Measurements from ENCODE around the gene FXYD1. TPM values are rescaled to one million over a fixed set of nuclear protein-coding genes. Genes with fewer than 3 reads are reported as not detected.

Gene FXYD1
- total RNA-seq, 1 experiment from 2014 or later = not detected

GRCh38 chr19:35093430-35093829 is 45.2 kb upstream of the FXYD1 start:
- no peaks in the 10 kb centered on the region for H3K9me3 ChIP-seq (ENCODE audit: control insufficient read depth, insufficient read depth, low read depth, low read length)
- DNase-seq (ENCODE audit: low read depth, low spot score) (no peak), ATAC-seq (no peak)
- no peak overlapping the region for H3K27ac ChIP-seq (ENCODE audit: low read length)
- POLR2A ChIA-PET = no interaction called here
- TF ChIP-seq SIN3A (IDR thresholded peaks at IDR 0.05; ENCODE audit: borderline replicate concordance, insufficient read depth, low read depth, low read length) = no peak
- TF ChIP-seq, protein P1, sequence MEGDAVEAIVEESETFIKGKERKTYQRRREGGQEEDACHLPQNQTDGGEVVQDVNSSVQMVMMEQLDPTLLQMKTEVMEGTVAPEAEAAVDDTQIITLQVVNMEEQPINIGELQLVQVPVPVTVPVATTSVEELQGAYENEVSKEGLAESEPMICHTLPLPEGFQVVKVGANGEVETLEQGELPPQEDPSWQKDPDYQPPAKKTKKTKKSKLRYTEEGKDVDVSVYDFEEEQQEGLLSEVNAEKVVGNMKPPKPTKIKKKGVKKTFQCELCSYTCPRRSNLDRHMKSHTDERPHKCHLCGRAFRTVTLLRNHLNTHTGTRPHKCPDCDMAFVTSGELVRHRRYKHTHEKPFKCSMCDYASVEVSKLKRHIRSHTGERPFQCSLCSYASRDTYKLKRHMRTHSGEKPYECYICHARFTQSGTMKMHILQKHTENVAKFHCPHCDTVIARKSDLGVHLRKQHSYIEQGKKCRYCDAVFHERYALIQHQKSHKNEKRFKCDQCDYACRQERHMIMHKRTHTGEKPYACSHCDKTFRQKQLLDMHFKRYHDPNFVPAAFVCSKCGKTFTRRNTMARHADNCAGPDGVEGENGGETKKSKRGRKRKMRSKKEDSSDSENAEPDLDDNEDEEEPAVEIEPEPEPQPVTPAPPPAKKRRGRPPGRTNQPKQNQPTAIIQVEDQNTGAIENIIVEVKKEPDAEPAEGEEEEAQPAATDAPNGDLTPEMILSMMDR (IDR thresholded peaks at IDR 0.05) = no peak
- TF ChIP-seq TCF7L2 (IDR thresholded peaks at IDR 0.05; ENCODE audit: low read depth, low read length) = no peak
- no peak for TF ChIP-seq POLR2AphosphoS5 (IDR thresholded peaks at IDR 0.05; ENCODE audit: low read depth, low read length)
- TF ChIP-seq REST (IDR thresholded peaks at IDR 0.05; ENCODE audit: insufficient read depth in 1 of 2, low read depth in 2 of 2, low read length in 1 of 2) = no peak
- CTCF ChIA-PET = no interaction called here
- H3K27me3 ChIP-seq (ENCODE audit: control insufficient read depth, insufficient read depth, low read length) = no peaks in the 10 kb centered on the region
- in situ Hi-C loops (cut with HindIII; ENCODE audit: low pct_unique_long_range_greater_than_20kb, low sequenced_read_pairs) (no loop called here), intact Hi-C loops (cut with micrococcal nuclease; ENCODE audit: unreplicated experiment) (loop anchor here (5.0 to 10.0 kb wide), 2 partner anchors 49 to 121 kb away; partner anchors contain the start of gene HPN)
- no TSS peak for BruUV-seq (replicated peaks)
- H3K36me3 ChIP-seq (ENCODE audit: control insufficient read depth, insufficient read depth, low read length) = no peaks in the 10 kb centered on the region
- peaks cover 8% of the 10 kb centered on the region for H3K4me1 ChIP-seq (ENCODE audit: control insufficient read depth, insufficient read depth, low read length)
- H3K4me3 ChIP-seq (ENCODE audit: low read depth in 2 of 2, low read length in 2 of 2) = no peak overlapping the region

DNA sequence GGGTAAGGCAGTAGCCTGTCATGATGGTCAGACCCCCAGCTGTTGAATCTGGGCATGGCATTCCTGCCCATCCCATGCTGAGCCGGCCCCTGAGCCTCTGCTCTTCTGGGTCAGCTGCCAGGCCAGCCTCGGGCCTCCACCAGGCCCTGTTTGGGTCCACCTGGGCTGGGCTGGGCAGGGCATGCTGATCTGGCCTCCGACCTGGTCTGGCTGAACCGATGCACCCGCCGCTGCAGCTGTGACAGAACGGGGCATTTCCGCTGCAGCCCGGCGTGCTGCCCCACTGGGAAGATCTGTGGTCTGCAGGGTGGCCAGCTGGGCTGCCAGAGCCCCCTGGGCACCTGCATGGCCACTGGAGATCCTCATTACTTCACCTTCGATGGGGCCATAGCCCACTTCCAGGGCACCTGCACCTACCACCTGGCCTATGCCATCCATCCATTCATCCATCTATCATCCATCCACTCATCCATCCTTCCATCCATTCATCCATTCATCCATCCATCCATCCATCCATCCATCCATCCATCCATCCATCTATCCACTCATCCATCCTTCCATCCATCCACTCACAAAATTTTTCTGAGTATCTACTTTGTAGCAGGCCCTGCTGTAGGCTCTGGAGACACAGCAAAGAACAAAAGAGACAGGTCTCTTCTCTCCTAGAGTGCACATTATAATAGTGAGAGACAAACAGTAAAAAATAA is 44.5 kb upstream of the FXYD1 start:
- ChIA-PET POLR2A (no interaction called here), CTCF (no interaction called here)
- intact Hi-C loops (cut with micrococcal nuclease; ENCODE audit: unreplicated experiment) (loop anchor here (5.0 to 10.0 kb wide), 2 partner anchors 49 to 122 kb away; partner anchors contain the start of gene HPN), in situ Hi-C loops (cut with HindIII; ENCODE audit: low pct_unique_long_range_greater_than_20kb, low sequenced_read_pairs) (no loop called here)
- Histone ChIP-seq H3K4me3 (ENCODE audit: low read depth in 2 of 2, low read length in 2 of 2) (no peak overlapping the region), H3K27ac (ENCODE audit: low read length) (no peak overlapping the region), H3K9me3 (ENCODE audit: control insufficient read depth, insufficient read depth, low read depth, low read length) (no peaks in the 10 kb centered on the region), H3K36me3 (ENCODE audit: control insufficient read depth, insufficient read depth, low read length) (no peaks in the 10 kb centered on the region), H3K4me1 (ENCODE audit: control insufficient read depth, insufficient read depth, low read length) (peaks cover 8% of the 10 kb centered on the region), H3K27me3 (ENCODE audit: control insufficient read depth, insufficient read depth, low read length) (no peaks in the 10 kb centered on the region)
- BruUV-seq (replicated peaks) = no TSS peak
- no peak for DNase-seq (ENCODE audit: low read depth, low spot score)
- ATAC-seq = no peak
- no peak for TF ChIP-seq TCF7L2 (IDR thresholded peaks at IDR 0.05; ENCODE audit: low read depth, low read length)
- TF ChIP-seq SIN3A (IDR thresholded peaks at IDR 0.05; ENCODE audit: borderline replicate concordance, insufficient read depth, low read depth, low read length) = no peak
- no peak for TF ChIP-seq REST (IDR thresholded peaks at IDR 0.05; ENCODE audit: insufficient read depth in 1 of 2, low read depth in 2 of 2, low read length in 1 of 2)
- TF ChIP-seq, protein P1 (IDR thresholded peaks at IDR 0.05) = no peak

All from Panc1 (cell line).